ENCODE data around the gene FZD4.
"Not testable (repeated sequence)": the region's sequence is repeated elsewhere in the genome, so short reads cannot be mapped to it uniquely, and the experiment has no call there.

Gene FZD4

GRCh38 chr11:86972734-86973133 is 17.5 kb upstream of the FZD4 start:
- no peak for DNase-seq (ENCODE audit: low spot score)

- DNase-seq (ENCODE audit: low spot score), result no peak
These were observed 14.1 kb upstream of the FZD4 start for GRCh38 chr11:86969258-86969657.

GRCh38 chr11:86967601-86968000 is 12.4 kb upstream of the FZD4 start:
- not testable (repeated sequence) for DNase-seq (ENCODE audit: low spot score)

GRCh38 chr11:86957976-86958646 is 2.9 kb upstream of the FZD4 start:
- DNase-seq (ENCODE audit: low spot score), result no peak

- DNase-seq (ENCODE audit: low spot score), result no peak
These were observed 1.7 kb upstream of the FZD4 start for GRCh38 chr11:86956905-86957195.

- DNase-seq (ENCODE audit: low spot score), result no peak
These were observed 159 bp downstream of the FZD4 start for GRCh38 chr11:86955111-86955360.

- DNase-seq (ENCODE audit: low spot score), result no peak
These were observed 705 bp downstream of the FZD4 start for GRCh38 chr11:86954269-86955110.

- no peak for DNase-seq (ENCODE audit: low spot score)
These were observed 2.8 kb downstream of the FZD4 start for GRCh38 chr11:86952221-86952875.

GRCh38 chr11:86951706-86952105 is 3.5 kb downstream of the FZD4 start:
- no peak for DNase-seq (ENCODE audit: low spot score)

- DNase-seq (ENCODE audit: low spot score), result no peak
These were observed 4.6 kb downstream of the FZD4 start for GRCh38 chr11:86950661-86950995.

GRCh38 chr11:86949995-86950660 is 5.1 kb downstream of the FZD4 start:
- no peak for DNase-seq (ENCODE audit: low spot score)

GRCh38 chr11:86948733-86949132 is 6.5 kb downstream of the FZD4 start:
- DNase-seq (ENCODE audit: low spot score), result no peak

- DNase-seq (ENCODE audit: low spot score), result no peak
These were observed 7.7 kb downstream of the FZD4 start for GRCh38 chr11:86947541-86947940.

GRCh38 chr11:86943505-86943904 is 11.7 kb downstream of the FZD4 start:
- DNase-seq (ENCODE audit: low spot score), result not testable (repeated sequence)

GRCh38 chr11:86941871-86942599 is 13.2 kb downstream of the FZD4 start:
- DNase-seq (ENCODE audit: low spot score), result no peak

GRCh38 chr11:86941077-86941870 is 13.9 kb downstream of the FZD4 start:
- no peak for DNase-seq (ENCODE audit: low spot score)

GRCh38 chr11:86940122-86940777 is 14.9 kb downstream of the FZD4 start:
- DNase-seq (ENCODE audit: low spot score), result no peak

- DNase-seq (ENCODE audit: low spot score), result peak; percentile 50
These were observed 16.0 kb downstream of the FZD4 start for GRCh38 chr11:86938900-86939880.

- DNase-seq (ENCODE audit: low spot score), result no peak
These were observed 16.8 kb downstream of the FZD4 start for GRCh38 chr11:86938203-86938899.

Measured in activated CD4-positive, alpha-beta T cell treated with anti-CD3 and anti-CD28 coated beads, Interleukin-2, Interleukin-4, amounts not matched to agents 100 ng/mL and 50 ng/mL, durations not matched to agents 16 hours and 8 hours (primary cell).